ENCODE results near the gene ZNF628. TPM values are rescaled to one million over a fixed set of nuclear protein-coding genes. Genes with fewer than 3 reads are reported as not detected.

The ZNF628 gene
- total and polyA plus RNA-seq, 2 of the 8 experiments (the other 6 are each of a cell fraction or from before 2014, with no cell fraction given), result 1.7 to 10.8 TPM

- Histone ChIP-seq H3K4ac (replicated peaks; ENCODE audit: insufficient read length, low read depth, low read length) (no peak overlapping the region), H4K8ac (ENCODE audit: extremely low read depth, insufficient read depth, low read length) (peak overlapping the region; percentile 51; the same call in 1 of the 2 replicates), H3K23me2 (ENCODE audit: low read depth, low read length) (no peaks in the 10 kb centered on the region), H4K20me1 (replicated peaks in 1 of 2; ENCODE audit: control insufficient read depth in 1 of 2, insufficient read depth in 2 of 2, low read length in 2 of 2) (peaks cover 0 to 9% of the 10 kb centered on the region in 2 experiments), H2AK5ac (ENCODE audit: low read depth, low read length) (no peak overlapping the region), H3K23ac (ENCODE audit: insufficient read length) (no peak overlapping the region), H3K4me1 (replicated peaks in 1 of 4; ENCODE audit: control insufficient read depth in 3 of 4, insufficient read depth in 4 of 4, low read length in 3 of 4) (peaks cover 0 to 9% (median 2%) of the 10 kb centered on the region in 4 experiments; a peak in 3 of 7 replicates), H4K5ac (ENCODE audit: insufficient read length, low read depth, low read length) (no peak overlapping the region), H3K4me3 (ENCODE audit: extremely low read depth in 1 of 4, insufficient read depth in 2 of 4, low read depth in 3 of 4, low read length in 4 of 4) (no peak overlapping the region), H2BK20ac (ENCODE audit: low read length) (no peak overlapping the region), H3K27ac (ENCODE audit: low read depth, low read length) (no peak overlapping the region), H2AFZ (ENCODE audit: low read length) (no peak overlapping the region), H2BK5ac (ENCODE audit: low read depth, low read length) (no peak overlapping the region), H3K27me3 (replicated peaks in 1 of 4; ENCODE audit: control insufficient read depth in 3 of 4, extremely low read depth in 1 of 4, insufficient read depth in 3 of 4, low read length in 3 of 4) (no peaks in the 10 kb centered on the region), H3K79me2 (ENCODE audit: control insufficient read depth in 1 of 2, insufficient read depth in 2 of 2, low read length in 2 of 2) (no peaks in the 10 kb centered on the region), H2BK15ac (ENCODE audit: low read length) (no peak overlapping the region), H3K4me2 (ENCODE audit: insufficient read depth in 1 of 2, low read depth in 2 of 2, low read length in 2 of 2) (no peak overlapping the region), H3K9me3 (ENCODE audit: insufficient read depth in 2 of 2, low read depth in 1 of 2, low read length in 1 of 2) (peaks cover 0 to 7% of the 10 kb centered on the region in 2 experiments; a peak in 2 of 4 replicates), H3K18ac (ENCODE audit: extremely low read depth, low read length) (no peak overlapping the region), H2BK120ac (replicated peaks; ENCODE audit: low read depth, low read length) (no peak overlapping the region), H4K91ac (replicated peaks; ENCODE audit: insufficient read length, low read length) (no peak overlapping the region), H3K79me1 (ENCODE audit: low read depth, low read length) (no peaks in the 10 kb centered on the region), H2BK12ac (ENCODE audit: low read depth, low read length) (no peak overlapping the region), H3K56ac (replicated peaks; ENCODE audit: insufficient read length, low read depth, low read length) (no peak overlapping the region), H3K9ac (replicated peaks in 1 of 4; ENCODE audit: extremely low read depth in 1 of 4, low read depth in 3 of 4, low read length in 3 of 4) (no peak overlapping the region), H3K36me3 (ENCODE audit: control insufficient read depth in 2 of 4, insufficient read depth in 4 of 4, low read length in 3 of 4) (no peaks in the 10 kb centered on the region; a peak in 1 of 8 replicates), H3K14ac (ENCODE audit: insufficient read length) (no peak overlapping the region)
- CTCF ChIA-PET (ENCODE audit: partially characterized antibody), result interaction anchor here (2.9 kb wide), 1 partner anchor 25 kb away, joined by 7 read pairs; no protein-coding TSS in a partner anchor
- TF ChIP-seq RXRA (IDR thresholded peaks at IDR 0.05; ENCODE audit: insufficient read depth, low read depth, low read length), result no peak
- no peak for TF ChIP-seq E2F6 (IDR thresholded peaks at IDR 0.05)
- 94% methylated on average over 29 of the region's 56 CpGs; no CpG with 5 or more reads in 1 of the 2 experiments for WGBS, 2 experiments (ENCODE audit: extremely low coverage in 1 of 2, insufficient coverage in 1 of 2, insufficient read length in 1 of 2, insufficient replicate concordance in 2 of 2, low coverage in 1 of 2, low lambda C conversion rate in 2 of 2, missing lambda C conversion rate in 1 of 2)
- FAIRE-seq, result no peak
- DNase-seq (ENCODE audit: low read depth in 1 of 2, low spot score in 2 of 2), result no peak
- POLR2A ChIA-PET (ENCODE audit: partially characterized antibody), result interaction anchor here (1.3 kb wide), 1 partner anchor 23 kb away, joined by 3 read pairs; no protein-coding TSS in a partner anchor
These were observed 53.3 kb downstream of the ZNF628 start for GRCh38 chr19:55529636-55530234.
